Caki2 (cell line): ENCODE data around the gene VASH1. TPM values are rescaled to one million over a fixed set of nuclear protein-coding genes. Genes with fewer than 3 reads are reported as not detected.
"Not testable (repeated sequence)": the region's sequence is repeated elsewhere in the genome, so short reads cannot be mapped to it uniquely, and the experiment has no call there.

Experiments
- DNase-seq: peaks from one replicate; pipeline ENCODE4 v3.0.0-alpha.2; 2015; ENCODE audit warnings: low read depth
- in situ Hi-C: cut with HindIII; loops from 2 replicates; pipeline ENCODE4 v1.10.0; 2016; ENCODE audit warnings: low sequenced_read_pairs, low pct_unique_long_range_greater_than_20kb, mixed read lengths
- total RNA-seq: library from RNA; depleted of rRNA; stranded (reverse); fragments of >200 nt; shearing (Covaris generic); gene quantifications from 2 replicates; pipeline ENCODE4 v1.2.3, GENCODE V29; 2014; ENCODE audit warnings: low replicate concordance

VASH1 gene
- total RNA-seq, 1 experiment from 2014 or later: not detected

DNA sequence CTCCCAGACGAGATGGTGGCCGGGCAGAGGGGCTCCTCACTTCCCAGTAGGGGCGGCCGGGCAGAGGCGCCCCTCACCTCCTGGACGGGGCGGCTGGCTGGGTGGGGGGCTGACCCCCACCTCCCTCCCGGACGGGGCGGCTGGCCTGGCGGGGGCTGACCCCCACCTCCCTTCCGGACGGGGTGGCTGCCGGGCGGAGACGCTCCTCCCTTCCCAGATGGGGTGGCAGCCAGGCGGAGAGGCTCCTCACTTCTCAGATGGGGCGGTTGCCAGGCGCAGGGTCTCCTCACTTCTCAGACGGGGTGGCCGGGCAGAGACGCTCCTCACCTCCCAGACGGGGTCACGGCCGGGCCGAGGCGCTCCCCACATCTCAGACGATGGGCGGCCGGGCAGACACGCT is 26.8 kb upstream of the VASH1 start:
- in situ Hi-C loops, DNase-seq: not testable (repeated sequence)

DNA sequence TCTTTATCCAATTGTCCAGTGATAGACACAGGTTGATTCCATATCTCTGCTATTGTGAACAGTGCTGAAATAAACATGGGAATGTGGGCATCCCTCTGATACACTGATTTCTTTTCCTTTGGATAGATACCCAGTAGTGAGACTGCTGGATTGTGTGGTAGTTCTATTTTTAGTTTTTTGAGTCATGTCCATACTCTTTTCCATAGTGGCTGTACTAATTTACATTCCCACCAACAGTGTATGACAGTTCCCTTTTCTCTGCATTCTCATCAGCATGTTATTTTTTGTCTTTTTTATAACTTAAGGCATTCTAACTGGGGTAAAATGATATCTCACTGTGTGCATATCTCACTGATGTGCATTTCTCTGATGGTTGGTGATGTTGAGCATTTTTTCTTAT is 24.8 kb upstream of the VASH1 start:
- in situ Hi-C loops: no loop called here
- no peak for DNase-seq

DNA sequence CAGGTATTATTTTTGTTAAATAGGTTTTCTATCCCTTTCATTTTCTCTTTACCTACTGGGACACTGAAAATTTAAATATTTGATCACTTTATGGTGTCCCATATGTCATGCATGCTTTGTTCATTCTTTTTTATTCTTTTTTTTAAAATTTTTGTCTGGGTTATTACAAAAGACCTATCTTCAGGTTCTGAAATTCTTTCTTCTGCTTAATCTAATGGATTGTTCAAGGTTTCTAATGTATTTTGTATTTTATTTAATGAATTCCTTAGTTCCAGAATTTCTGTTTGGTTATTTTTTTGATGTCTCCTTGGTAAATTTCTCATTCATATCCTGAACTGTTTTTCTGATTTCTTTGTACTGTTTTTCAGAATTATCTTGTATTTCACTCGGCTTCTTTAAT is 20.2 kb upstream of the VASH1 start:
- no peak for DNase-seq
- in situ Hi-C loops: no loop called here

DNA sequence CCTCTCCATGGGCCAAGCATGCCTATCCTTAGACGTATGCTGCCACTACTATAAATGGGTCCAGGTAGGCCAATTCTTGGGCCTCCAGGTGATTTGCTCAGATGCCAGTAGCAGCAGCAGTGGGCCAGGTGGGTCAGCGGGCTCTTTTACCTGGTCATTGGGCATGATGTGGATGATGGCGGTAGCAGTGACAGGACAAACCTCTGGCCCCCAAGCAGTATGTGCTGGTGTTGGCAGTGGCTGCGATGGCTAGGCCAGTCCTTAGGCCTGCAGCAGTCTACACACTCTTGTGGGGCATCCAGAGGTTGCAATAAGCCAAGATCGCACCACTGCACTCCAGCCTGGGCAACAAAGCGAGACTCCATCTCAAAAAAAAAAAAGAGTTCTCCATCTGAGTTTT is 19.1 kb upstream of the VASH1 start:
- DNase-seq: no peak
- in situ Hi-C loops: no loop called here

DNA sequence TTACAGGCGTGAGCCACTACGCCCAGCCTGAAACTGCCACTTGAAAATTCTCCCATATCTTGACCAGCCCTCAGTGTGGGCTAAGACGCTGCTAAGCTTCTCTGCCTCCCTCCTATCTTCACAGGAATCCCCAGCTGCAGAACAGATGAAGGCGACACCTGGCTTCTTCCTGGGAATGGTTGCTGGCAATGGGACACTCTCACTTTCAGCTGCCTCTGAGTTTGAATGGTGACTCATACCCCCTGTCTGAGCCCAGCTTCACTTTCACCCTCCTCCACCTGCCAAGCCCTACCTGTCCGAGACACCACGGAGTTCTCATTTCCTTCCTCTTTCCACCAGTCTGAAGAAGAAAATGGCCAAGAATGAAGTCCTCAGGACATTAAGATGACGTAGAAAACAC is 18.3 kb upstream of the VASH1 start:
- DNase-seq: no peak
- in situ Hi-C loops: no loop called here

DNA sequence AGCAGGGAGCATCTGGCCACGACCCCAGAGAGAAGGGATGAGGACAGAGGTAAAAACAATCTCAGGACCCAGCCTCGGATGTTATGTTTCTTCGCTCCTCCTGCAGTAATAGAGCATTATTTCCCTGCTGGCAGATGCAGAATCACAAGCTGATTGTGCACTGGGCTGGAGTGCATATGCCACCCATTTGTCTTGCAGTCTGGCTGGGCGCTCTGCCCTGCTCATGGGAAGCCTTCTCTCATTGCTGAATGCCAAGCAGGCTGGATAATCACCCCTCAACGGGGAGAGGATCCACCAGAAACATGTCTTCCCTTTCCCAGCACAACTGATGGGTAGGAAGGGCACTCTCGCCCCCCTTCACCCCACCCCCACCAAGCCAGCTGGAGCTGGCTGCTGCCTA is 8.5 kb upstream of the VASH1 start:
- no peak for DNase-seq
- in situ Hi-C loops: no loop called here

DNA sequence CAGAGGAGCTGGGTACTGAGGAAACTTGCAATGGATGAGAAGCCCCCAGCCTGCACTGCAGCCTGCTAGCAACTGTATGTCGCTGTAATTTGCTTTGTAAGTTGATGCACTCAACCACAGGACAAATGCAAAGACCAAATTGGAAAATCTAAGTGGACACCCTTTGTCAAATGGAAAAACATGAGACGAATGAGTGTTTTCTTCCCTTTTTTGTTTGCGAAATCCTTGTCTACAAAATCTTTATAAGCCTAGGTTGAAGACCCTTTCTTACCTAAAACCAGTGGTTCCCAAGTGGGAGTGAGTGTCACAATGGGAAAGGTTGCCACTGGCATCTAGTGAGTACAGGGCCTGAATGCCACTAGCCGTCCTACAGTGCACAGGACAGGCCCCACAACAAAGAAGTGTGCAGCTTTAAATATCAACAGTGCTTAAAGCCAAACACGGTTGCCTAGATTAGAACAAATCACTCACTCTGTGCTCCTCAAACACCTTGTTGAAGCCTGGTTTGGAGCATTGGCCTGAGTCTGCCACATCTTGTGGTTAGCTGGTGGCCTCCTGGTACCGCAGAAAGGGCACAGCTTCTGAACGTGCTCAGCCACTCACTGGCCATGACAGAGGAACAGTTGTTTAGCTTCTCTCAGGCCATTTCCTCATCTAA is 7.6 kb upstream of the VASH1 start:
- no peak for DNase-seq
- in situ Hi-C loops: no loop called here

DNA sequence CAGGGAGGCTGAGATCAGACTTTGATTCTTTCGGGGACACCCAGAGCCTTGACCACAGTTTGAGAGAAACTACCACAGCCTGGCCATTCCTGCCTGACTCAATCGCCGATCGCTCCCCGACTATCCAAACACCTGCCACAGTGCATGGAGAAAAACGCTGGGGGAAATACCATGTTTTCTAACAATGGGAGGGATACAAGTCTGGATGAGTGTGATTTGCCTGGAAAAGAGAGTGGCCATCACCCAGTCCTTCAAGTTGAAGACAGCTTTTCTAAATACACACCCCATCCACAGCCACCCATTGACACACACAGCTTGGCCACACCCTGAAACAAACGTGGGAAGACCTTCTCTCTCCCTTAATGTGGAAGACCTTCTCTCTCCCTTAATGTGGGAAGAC is 6.7 kb upstream of the VASH1 start:
- no peak for DNase-seq
- in situ Hi-C loops: no loop called here

DNA sequence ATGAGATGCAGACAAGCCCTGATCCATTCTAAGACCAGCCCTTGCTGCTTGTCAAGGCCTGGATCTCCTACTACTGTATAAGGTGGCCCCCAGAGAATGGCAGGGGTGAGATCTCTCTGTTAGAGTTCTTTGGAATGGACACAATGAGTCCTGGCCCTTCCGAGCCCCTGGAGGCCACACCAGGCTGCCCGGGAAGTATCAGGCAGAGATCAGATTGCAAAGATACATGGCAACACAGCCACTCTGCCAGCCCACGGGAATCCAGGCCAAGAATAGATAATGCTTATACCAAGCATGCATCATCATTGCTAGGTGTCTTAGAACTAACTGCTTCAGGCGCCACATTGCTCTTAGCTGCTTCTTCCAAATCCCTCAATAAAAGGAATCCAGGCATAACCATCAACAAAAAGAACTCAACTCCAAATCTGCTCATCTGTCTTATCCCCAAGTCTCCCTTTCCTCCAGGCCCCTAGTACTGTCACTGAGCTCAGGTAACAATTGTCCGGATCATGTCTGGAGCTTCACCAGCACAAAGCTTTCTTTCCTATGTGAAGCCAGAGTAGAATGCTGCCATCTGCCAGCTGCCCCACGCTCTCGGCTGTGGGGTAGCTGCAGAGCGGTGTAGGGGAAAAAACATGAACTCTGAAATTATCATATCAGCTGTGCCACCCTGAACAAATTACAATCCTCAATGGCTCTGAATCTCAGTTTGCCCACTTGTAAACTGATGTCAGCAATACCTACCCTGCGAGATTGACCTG is 5.5 kb upstream of the VASH1 start:
- no peak for DNase-seq
- in situ Hi-C loops: no loop called here

DNA sequence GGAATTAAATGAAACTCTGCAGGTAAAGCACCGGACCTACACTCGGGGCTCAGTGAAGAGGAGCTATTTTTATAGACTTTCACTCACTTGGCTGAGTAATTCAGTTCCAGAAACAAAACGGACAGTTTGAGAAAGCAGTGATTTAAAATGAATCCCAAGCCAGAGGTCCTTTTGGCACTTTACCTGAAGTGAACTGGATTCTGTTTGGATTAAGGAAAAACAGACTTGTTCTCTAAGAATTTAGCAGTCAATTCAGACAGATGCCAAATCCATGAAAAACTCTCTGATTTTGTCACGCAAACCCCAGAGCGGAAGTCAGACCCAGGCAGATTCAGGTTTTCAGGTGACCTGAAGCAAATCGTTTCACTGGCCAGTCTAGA is 4.9 kb upstream of the VASH1 start:
- in situ Hi-C loops: no loop called here
- no peak for DNase-seq

DNA sequence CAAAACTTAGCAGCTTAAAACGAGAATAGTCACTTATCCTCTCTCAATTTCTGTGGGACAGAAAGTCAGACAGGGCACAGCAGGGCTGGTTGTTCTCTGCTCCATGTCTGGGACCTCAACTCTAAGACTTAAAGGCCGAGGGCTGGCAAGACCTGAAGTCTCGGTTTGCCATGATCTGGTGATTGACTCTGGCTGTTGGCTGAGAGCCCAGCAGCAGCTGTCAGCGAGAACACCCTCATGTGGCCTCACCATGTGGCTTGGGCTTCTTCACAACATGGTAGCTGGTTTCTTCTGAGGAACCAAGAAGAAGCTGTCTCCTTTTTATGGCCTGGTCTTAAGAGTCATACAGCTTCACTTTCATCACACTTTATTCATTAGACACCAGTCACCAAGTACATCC is 1.7 kb upstream of the VASH1 start:
- no peak for DNase-seq
- in situ Hi-C loops: no loop called here

DNA sequence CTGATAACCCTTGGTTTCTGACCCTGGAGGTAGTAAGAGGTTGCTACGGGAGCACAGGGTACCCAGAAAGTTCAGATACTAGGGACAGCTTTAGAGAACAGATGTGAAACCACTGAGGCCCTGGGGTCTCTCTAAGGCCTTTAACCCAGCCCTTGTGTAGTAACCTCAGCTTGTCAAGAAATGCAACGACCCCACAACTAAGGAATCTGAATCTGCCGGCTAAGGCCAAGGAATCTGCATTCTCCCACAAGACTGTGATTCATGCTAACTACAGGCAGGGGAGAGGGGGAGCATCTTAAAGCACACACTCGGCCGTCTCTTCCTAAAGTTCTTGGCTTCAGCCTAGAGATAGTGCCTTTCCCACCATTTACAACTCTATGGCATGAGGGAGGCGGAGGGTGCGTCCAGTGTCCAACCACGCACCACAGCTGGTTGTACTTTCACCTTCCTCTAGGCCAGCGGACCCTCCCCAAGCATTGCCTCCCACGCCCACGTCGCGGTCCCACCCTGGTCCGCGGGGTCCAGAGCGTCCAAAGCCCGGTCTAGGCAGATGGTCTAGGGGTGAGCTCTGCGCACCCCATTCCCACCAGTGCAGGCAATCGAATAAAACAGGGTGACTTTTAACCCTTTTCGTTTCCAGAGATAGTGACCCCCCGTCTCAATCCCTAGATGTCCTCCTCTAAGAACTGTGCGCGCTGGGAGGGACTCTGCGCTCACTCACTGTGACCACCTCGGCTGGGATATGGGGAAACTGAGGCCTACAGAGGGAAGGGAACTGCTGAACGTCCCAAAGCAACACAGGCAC is 735 bp upstream of the VASH1 start:
- DNase-seq: no peak
- in situ Hi-C loops: no loop called here

DNA sequence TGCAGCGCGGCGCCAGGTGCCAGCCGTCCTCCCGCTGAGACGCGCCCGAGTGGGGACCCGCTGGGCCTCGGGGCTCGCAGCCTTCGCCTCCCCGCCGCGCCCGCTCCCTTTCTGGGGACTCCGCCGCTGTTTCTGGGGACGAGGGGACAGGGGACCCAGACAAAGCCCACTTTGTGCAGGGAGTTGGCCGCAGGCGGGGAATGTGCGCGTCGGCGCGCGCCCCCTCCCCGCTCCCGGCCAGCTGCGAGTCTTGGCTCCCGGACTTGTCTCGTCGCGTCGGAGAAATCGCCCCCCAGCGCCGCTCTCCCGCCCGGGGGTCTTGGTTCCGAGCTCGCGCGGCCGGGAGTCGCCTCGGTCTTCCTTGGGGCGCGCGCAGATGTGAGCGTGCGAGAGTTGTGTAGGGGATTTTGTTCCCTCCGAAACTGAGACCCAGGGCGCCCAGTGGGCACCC is 717 bp downstream of the VASH1 start:
- DNase-seq: no peak
- in situ Hi-C loops: no loop called here

DNA sequence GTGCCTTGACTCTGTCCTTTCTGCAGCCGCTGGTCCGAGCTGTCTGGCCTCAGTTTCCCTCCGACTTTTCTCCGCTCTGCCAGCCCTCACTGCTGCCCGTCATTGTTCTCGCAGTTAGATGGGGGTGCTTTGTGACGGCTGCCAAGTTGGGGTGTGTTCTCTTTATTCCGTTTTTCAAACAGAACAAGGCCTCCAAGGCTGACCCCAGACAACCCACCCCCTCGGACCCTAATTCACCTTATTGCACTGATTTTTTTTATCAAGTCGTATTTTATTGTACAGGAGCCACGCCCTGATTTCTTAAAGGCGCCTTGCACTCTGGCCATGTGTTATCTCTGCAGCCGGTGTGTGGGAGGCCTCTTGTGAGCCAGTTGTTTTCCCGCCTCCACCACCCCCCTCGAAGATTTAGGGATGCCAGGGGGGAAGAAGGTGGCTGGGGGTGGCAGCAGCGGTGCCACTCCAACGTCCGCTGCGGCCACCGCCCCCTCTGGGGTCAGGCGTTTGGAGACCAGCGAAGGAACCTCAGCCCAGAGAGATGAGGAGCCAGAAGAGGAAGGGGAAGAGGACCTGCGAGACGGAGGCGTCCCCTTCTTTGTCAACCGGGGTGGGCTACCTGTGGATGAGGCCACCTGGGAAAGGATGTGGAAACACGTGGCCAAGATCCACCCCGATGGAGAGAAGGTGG is 1.3 kb downstream of the VASH1 start:
- no peak for DNase-seq
- in situ Hi-C loops: no loop called here

DNA sequence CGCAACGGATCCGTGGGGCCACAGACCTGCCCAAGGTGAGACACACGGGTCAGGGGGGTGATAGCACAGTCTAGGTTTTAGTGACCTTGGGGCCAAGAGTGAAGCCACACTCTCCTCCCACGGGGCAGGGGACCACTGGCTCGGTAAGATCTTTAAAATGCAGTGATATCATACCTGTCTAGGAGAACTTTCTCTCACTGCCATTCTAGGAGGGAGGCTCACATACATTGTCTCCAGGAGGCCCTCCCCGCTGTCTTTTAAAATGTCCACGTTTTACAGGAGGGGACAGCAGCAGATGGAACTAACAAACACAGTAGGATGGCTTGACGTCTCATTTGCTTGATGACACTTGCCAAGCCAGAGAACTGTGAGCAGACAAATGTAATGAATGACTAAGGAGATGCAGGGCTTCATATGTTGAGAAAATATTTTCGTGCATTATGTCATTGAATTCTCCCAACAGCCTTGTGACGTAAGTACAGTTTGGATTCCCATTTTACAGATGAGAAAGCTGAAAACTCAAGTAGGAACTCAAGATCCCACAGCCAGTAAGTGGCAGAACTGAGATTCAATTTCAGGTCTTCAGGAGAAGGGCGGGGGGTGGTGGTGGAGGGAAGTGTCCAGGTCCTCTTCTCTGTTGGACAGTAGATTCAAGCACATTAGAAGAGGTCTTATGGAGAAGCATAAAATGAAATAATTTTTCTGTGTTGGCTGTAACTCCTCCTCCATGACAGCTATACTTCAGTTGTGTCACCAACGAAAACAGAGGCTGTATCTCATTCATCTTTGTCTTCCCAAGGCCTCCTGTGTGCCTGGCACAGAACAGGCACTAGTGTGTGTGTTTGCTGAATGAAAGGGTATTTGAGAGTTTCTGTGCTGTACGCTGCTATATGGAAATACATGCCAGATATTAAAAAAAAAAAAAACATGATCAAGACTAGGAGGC is 2.1 kb downstream of the VASH1 start:
- in situ Hi-C loops: no loop called here
- DNase-seq: no peak

DNA sequence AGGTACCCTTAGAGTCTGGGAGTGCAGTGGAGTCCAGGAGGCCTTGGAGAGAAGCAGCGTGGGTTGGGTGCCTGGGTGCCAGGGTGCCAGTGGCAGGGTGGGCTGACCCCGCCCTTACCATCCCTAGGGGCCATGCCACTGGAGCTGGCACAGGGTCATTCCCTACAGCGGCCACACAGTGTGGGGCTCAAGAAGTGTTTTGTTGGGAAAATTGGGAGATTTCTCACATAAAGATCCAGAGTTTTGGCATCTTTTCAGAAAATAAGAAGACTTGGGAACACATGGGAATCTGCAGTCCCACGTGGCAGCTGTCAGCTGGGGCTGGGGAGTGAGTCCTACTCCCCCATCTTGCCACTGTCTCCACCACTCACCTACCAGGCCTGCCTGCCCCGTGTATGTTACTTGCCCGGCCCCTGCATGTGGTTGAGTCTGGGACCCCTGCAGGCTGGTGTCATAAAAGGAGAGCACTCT is 4.2 kb downstream of the VASH1 start:
- in situ Hi-C loops: no loop called here
- no peak for DNase-seq

DNA sequence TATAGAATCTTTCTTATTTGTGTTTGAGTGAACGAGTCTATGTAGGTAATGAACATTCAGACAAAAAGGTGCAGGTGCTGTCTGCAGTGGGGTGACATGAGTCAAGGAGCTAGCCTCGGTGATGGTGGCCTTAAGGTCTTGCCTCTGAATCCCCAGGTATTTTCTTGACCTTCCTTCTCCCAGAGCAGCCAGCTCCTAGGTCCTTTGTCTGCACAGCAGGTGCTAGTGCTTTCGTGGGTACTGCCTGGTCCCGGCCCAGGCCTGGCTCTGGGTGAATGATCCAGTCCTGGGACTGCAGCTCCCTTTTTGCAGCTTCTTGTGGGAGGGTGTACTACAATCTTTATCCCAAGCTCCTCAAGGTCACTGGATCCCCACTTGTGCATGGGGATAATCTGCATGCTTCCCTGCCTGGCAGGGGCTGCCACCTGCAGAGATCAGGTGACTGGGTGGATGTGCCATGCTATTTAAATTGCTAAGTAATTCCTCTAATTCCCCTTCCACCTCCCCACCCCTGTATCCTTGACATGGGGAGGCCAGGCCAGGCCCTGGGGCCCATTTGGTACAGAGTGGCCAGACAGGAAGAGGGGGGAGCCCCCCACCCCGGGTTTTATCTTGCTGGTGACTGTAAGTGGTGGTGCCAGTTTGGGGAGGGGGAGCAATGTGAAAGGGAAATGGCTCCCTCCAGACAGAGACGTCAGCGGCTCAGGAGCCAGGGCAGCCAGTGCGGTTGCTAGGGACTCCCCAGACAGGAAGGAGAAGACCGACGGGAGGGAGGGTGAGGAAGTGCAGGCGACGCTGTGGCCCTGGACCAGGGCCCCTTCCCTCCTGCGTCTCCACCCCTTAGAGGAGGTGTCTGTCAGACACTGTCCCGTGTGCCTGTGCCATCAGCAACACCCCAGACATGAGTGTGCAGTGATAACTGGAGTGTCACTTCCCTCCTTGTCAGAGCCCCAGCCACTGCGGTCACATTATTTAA is 6.7 kb downstream of the VASH1 start:
- in situ Hi-C loops: no loop called here
- DNase-seq: no peak
